GM13977 (cell line): ENCODE measurements around the gene PLGRKT.
"Not testable (repeated sequence)": the region's sequence is repeated elsewhere in the genome, so short reads cannot be mapped to it uniquely, and the experiment has no call there.

ENCODE experiments used
- DNase-seq: peaks from one replicate; pipeline ENCODE4 v3.0.0; 2012; ENCODE audit warnings: low spot score
- in situ Hi-C: fragments of 300-500 bp; cut with MboI; formaldehyde crosslinking; loops from one replicate; pipeline ENCODE4 v1.12.0; 2022; ENCODE audit warnings: low sequenced_read_pairs, low pct_unique_long_range_greater_than_20kb, mixed read lengths, inconsistent platforms; ENCODE audit not compliant: unreplicated experiment
- TF ChIP-seq, protein P1 (sequence below): IDR thresholded peaks from 2 replicates; pipeline ENCODE4 v1.5.1; 2012; ENCODE audit warnings: mild to moderate bottlenecking, control low read depth; ENCODE audit not compliant: insufficient read depth; ENCODE audit errors: extremely low read depth, missing control alignments

The PLGRKT gene

DNA sequence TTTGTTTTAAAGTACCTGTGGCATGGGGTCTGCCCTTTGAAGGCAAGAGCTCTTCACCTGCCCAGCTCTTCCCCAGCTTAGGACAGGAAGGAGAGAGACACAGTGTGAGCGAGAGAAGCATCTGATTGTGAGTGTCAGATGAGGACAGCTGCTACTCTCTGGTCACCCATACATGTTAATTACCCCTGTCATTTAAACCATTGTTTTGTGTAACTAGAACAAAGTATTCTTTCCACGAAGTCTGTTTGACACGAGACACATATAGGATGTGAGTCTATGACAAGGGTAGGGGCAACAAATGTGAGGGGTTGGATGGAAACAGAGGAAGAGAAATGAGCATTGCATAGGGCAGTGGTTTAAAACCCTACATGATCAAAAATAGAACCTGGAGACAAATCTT is 9.6 kb upstream of the PLGRKT start:
- TF ChIP-seq, protein P1, sequence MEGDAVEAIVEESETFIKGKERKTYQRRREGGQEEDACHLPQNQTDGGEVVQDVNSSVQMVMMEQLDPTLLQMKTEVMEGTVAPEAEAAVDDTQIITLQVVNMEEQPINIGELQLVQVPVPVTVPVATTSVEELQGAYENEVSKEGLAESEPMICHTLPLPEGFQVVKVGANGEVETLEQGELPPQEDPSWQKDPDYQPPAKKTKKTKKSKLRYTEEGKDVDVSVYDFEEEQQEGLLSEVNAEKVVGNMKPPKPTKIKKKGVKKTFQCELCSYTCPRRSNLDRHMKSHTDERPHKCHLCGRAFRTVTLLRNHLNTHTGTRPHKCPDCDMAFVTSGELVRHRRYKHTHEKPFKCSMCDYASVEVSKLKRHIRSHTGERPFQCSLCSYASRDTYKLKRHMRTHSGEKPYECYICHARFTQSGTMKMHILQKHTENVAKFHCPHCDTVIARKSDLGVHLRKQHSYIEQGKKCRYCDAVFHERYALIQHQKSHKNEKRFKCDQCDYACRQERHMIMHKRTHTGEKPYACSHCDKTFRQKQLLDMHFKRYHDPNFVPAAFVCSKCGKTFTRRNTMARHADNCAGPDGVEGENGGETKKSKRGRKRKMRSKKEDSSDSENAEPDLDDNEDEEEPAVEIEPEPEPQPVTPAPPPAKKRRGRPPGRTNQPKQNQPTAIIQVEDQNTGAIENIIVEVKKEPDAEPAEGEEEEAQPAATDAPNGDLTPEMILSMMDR, result no peak
- in situ Hi-C loops, result loop anchor here (10.0 to 25.0 kb wide), 4 partner anchors 147 to 693 kb away; partner anchors contain the start of gene JAK2
- DNase-seq, result no peak

DNA sequence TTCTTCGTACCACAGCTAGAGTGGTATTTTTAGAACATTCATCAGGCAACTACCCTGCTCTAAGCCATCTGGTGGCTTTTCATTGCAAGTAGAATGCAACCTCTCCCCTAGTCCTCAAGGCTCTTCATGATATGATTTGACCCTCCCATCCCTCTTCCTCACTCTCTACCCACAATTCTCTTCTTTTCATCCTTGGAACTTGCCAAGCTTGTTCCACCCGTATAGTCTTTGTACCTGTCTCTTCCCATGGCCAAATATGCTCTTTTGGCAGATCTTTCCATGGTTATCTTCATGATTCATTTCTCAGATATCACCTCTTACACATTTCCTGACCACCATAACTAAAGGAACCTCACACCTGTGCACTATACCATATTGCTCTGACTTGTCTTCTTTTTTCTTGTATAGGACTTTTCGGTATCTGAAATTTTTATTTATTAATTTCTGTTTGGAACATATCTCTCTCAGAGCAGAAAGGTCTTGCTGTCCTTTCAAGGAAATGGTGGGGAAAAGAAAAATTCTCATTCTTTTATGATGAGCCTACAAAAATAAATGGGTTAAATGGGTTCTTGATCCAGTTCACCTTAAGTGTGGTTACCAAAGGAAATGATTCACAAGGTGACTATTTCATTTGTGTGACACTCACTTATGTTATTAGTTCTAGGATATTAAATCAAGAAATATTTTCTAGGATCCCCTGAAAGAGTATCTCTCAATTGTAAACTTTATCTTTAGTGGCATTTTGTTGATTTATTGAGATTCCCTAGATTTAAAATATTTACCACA is 8.9 kb upstream of the PLGRKT start:
- no peak for DNase-seq
- TF ChIP-seq, protein P1, result no peak
- in situ Hi-C loops, result loop anchor here (10.0 to 25.0 kb wide), 4 partner anchors 148 to 692 kb away; partner anchors contain the start of gene JAK2

DNA sequence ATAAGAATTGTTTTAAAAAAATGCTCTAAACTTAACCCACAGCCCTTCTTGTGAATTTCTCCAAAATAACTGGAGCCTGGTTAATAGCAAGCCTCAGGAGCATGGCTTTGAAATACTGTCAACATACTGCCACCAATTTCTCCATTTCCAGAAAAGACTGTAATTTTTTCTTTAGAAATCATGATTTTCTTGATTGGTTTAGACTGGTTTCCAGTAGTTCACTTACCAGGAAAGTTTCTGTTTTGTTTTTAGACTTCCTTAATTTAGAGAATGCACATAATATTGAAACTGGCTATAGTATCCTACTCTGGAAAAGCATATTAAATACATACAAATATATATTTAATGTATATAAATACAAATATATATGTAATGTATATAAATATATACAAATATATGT is 8.2 kb upstream of the PLGRKT start:
- no peak for DNase-seq
- TF ChIP-seq, protein P1, result no peak
- in situ Hi-C loops, result loop anchor here (10.0 to 25.0 kb wide), 4 partner anchors 149 to 691 kb away; partner anchors contain the start of gene JAK2

DNA sequence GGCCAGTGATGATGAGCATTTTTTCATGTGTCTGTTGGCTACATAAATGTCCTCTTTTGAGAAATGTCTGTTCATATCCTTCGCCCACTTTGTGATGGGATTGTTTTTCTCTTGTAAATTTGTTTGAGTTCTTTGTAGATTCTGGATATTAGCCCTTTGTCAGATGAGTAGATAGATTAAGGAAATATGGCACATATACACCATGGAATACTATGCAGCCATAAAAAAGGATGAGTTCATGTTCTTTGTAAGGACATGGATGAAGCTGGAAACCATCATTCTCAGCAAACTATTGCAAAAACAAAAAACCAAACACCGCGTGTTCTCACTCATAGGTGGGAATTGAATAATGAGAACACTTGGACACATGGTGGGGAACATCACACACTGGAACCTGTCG is 7.4 kb upstream of the PLGRKT start:
- in situ Hi-C loops, result loop anchor here (10.0 to 25.0 kb wide), 4 partner anchors 150 to 690 kb away; partner anchors contain the start of gene JAK2

DNA sequence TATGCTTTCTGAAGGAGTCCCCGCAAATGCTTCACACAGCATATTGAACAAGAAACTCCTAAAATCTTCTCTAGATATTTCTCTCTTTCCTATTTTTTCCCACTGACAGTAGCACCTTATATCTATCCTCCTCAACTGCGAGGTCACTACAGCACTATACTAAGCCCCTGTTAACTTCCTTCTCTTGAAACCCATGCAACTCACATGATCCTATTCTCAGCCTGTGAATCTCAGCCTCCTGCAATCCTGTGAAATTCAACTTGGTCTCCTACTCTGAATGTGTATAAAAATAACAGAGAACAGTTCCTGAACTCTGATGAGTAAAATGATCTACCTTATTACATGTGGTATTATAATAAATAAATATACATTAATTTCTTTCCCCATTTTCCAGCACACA is 6.1 kb upstream of the PLGRKT start:
- in situ Hi-C loops, result loop anchor here (10.0 to 25.0 kb wide), 4 partner anchors 151 to 689 kb away; partner anchors contain the start of gene JAK2
- TF ChIP-seq, protein P1, result no peak
- no peak for DNase-seq

More for the DNA sequence above, 7.4 kb upstream of the PLGRKT start:
- not testable (repeated sequence) for DNase-seq

DNA sequence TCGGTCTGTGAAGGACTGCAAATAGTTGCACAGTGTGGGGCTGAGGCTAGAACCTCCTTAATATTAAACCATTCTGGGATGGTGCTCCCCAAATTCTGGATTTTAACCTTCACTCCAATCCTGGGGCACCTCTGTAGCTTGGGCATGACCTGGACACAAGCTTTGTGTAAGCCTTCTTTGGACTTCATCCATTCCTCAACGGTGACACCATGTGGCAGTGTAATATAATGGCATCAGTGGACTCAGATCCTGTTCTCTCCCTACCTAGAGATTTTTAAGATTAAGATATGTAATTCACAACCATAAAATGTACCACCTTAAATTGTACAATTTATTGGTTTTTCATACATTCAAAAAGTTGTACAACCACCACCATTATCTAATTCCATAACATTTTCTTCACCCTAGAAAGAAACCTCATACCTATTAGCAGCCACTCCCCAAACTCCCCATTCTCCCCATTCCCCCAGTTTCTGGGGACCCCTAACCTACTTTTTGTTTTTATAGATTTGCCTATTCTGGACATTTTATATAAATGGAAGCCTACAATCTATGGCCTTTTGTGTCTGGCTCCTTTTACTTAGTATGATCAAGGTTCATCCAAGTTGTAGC is 4.8 kb upstream of the PLGRKT start:
- TF ChIP-seq, protein P1, result peak; percentile 78
- in situ Hi-C loops, result loop anchor here (10.0 to 25.0 kb wide), 4 partner anchors 152 to 688 kb away; partner anchors contain the start of gene JAK2
- no peak for DNase-seq

DNA sequence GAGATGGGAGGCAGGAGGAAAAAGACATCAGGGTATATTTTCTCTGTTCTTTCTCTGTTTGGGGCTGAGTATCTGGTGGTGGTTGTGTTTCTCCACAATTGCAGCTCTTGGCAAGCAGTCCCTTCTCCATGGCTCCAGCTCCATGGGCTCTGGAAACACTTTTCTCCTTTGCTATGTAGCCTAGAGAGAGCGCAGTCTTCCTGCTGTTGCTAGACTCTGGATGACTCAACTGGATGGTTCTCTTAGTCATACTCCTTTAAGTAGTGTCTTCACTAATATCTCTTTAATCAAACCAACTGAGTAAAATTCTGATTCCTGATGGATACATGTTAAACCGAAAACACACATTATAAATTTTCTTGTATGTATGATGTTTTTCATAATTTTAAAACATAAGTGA is 3.3 kb upstream of the PLGRKT start:
- TF ChIP-seq, protein P1, result no peak
- DNase-seq, result no peak
- in situ Hi-C loops, result loop anchor here (10.0 to 25.0 kb wide), 4 partner anchors 154 to 686 kb away; partner anchors contain the start of gene JAK2
